Caco-2 (cell line): Measurements from ENCODE around the gene SLC6A5. TPM values are rescaled to one million over a fixed set of nuclear protein-coding genes. Genes with fewer than 3 reads are reported as not detected.

Experiments used
- BruUV-seq: library from RNA; stranded (reverse); fragments of 400-500 nt; replicated peaks from 2 replicates; lab custom pipeline; 2021; lab: Mats Ljungman, UMichigan
- CTCF ChIA-PET: fragments of 300-600 bp; sonication (Branson Sonifier 250); formaldehyde crosslinking; loops from one replicate; lab custom pipeline; 2022; ENCODE audit warnings: antibody characterized with exemption; lab: Charles Lee
- POLR2A ChIA-PET: fragments of 300-600 bp; sonication (Branson Sonifier 250); formaldehyde crosslinking; loops from one replicate; lab custom pipeline; 2022; ENCODE audit warnings: antibody characterized with exemption; lab: Charles Lee
- DNase-seq, 2 experiments: peaks; one replicate each; pipeline versions ENCODE4 v3.0.0 to v3.0.0-alpha.2; 2020 to 2022
- H3K27me3 ChIP-seq: replicated peaks from 2 replicates; pipeline ENCODE4 v1.6.0; 2011; ENCODE audit warnings: low read length; ENCODE audit not compliant: control insufficient read depth, insufficient read depth
- H3K36me3 ChIP-seq: 2 replicates; pipeline ENCODE4 v1.5.1; 2011; ENCODE audit warnings: low read length; ENCODE audit not compliant: control insufficient read depth, insufficient read depth
- H3K4me1 ChIP-seq: fragments of 250-450 bp; sonication (Bioruptor Pico); 2 replicates; pipeline ENCODE4 v1.5.1; 2020; ENCODE audit warnings: mild to moderate bottlenecking
- H3K4me3 ChIP-seq: 2 replicates; pipeline ENCODE4 v1.5.1; 2011; ENCODE audit warnings: low read depth, mild to moderate bottlenecking, control low read depth, low read length
- H3K9me3 ChIP-seq: fragments of 250-450 bp; sonication (Bioruptor Pico); 2 replicates; pipeline ENCODE4 v1.5.1; 2020; ENCODE audit warnings: mild to moderate bottlenecking, moderate library complexity
- H3K27ac Mint-ChIP-seq: one replicate; pipeline ENCODE4 v1.8.0; 2022; ENCODE audit warnings: mixed read lengths; ENCODE audit not compliant: unreplicated experiment
- H3K27me3 Mint-ChIP-seq: one replicate; pipeline ENCODE4 v1.8.0; 2022; ENCODE audit warnings: mixed read lengths; ENCODE audit not compliant: insufficient read depth, unreplicated experiment
- H3K36me3 Mint-ChIP-seq: one replicate; pipeline ENCODE4 v1.8.0; 2022; ENCODE audit warnings: mild to moderate bottlenecking, mixed read lengths; ENCODE audit not compliant: insufficient read depth, unreplicated experiment
- H3K4me1 Mint-ChIP-seq: one replicate; pipeline ENCODE4 v1.8.0; 2022; ENCODE audit warnings: low read depth, mixed read lengths; ENCODE audit not compliant: unreplicated experiment
- H3K4me3 Mint-ChIP-seq: one replicate; pipeline ENCODE4 v1.8.0; 2022; ENCODE audit warnings: mild to moderate bottlenecking, moderate library complexity, mixed read lengths; ENCODE audit not compliant: unreplicated experiment
- H3K9me3 Mint-ChIP-seq: one replicate; pipeline ENCODE4 v1.8.0; 2022; ENCODE audit warnings: mixed read lengths; ENCODE audit not compliant: unreplicated experiment
- intact Hi-C: fragments of 100-400 bp; cut with micrococcal nuclease; formaldehyde crosslinking; loops from one replicate; pipeline ENCODE4 v1.10.0; 2022; ENCODE audit not compliant: unreplicated experiment
- total RNA-seq: library from RNA; stranded (reverse); gene quantifications from 2 replicates; pipeline ENCODE4 v1.2.3, GENCODE V29; 2022
- TF ChIP-seq, protein P1 (sequence below), 2 experiments: fragments of 200-600 bp in 1 of 2; IDR thresholded peaks; 1 replicate in 1 of 2; 2 replicates in 1 of 2; pipeline versions ENCODE4 v1.5.1 to v1.8.0; 2011 to 2022; ENCODE audit warnings: antibody characterized with exemption in 1 of 2, control low read depth in 1 of 2, inconsistent platforms in 1 of 2, low read depth in 1 of 2, low read length in 1 of 2, mild to moderate bottlenecking in 1 of 2, moderate library complexity in 1 of 2; ENCODE audit not compliant: insufficient read depth in 1 of 2, severe bottlenecking in 1 of 2, unreplicated experiment in 1 of 2

SLC6A5 gene
- total RNA-seq, 1 experiment from 2014 or later = not detected

DNA sequence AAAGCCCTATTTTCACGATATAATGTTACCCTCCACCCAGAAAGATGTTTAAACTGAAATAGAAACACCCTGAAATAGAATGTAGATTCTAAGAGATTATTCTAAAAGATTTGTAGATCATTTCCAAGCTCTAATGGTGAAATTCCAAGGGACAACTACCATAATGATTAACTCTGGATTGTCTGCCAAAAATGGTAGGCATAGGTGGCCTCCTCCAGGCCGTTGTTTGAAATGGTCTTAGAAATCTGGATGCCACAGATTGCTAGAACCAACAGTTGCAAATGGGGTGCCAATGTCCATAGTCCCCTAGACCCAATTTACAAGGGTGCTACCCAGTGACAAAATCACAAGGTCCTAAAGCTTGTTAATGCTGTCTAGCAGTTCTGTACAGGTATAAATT is 6.7 kb upstream of the SLC6A5 start:
- DNase-seq = no peak
- Mint-ChIP-seq H3K4me1 (no peaks in the 10 kb centered on the region), H3K27ac (no peak overlapping the region), H3K36me3 (no peaks in the 10 kb centered on the region), H3K27me3 (peaks cover 18% of the 10 kb centered on the region), H3K9me3 (no peaks in the 10 kb centered on the region), H3K4me3 (no peak overlapping the region)
- ChIA-PET CTCF (no interaction called here), POLR2A (no interaction called here)
- Histone ChIP-seq H3K36me3 (no peaks in the 10 kb centered on the region), H3K9me3 (no peaks in the 10 kb centered on the region), H3K4me1 (no peaks in the 10 kb centered on the region), H3K4me3 (no peak overlapping the region), H3K27me3 (no peaks in the 10 kb centered on the region)
- TF ChIP-seq, protein P1, sequence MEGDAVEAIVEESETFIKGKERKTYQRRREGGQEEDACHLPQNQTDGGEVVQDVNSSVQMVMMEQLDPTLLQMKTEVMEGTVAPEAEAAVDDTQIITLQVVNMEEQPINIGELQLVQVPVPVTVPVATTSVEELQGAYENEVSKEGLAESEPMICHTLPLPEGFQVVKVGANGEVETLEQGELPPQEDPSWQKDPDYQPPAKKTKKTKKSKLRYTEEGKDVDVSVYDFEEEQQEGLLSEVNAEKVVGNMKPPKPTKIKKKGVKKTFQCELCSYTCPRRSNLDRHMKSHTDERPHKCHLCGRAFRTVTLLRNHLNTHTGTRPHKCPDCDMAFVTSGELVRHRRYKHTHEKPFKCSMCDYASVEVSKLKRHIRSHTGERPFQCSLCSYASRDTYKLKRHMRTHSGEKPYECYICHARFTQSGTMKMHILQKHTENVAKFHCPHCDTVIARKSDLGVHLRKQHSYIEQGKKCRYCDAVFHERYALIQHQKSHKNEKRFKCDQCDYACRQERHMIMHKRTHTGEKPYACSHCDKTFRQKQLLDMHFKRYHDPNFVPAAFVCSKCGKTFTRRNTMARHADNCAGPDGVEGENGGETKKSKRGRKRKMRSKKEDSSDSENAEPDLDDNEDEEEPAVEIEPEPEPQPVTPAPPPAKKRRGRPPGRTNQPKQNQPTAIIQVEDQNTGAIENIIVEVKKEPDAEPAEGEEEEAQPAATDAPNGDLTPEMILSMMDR (IDR thresholded peaks at IDR 0.05; ENCODE audit: insufficient read depth in 1 of 2, low read depth in 1 of 2, low read length in 1 of 2, severe bottlenecking in 1 of 2, unreplicated experiment in 1 of 2) = no peak
- intact Hi-C loops = no loop called here
- BruUV-seq = no TSS peak

DNA sequence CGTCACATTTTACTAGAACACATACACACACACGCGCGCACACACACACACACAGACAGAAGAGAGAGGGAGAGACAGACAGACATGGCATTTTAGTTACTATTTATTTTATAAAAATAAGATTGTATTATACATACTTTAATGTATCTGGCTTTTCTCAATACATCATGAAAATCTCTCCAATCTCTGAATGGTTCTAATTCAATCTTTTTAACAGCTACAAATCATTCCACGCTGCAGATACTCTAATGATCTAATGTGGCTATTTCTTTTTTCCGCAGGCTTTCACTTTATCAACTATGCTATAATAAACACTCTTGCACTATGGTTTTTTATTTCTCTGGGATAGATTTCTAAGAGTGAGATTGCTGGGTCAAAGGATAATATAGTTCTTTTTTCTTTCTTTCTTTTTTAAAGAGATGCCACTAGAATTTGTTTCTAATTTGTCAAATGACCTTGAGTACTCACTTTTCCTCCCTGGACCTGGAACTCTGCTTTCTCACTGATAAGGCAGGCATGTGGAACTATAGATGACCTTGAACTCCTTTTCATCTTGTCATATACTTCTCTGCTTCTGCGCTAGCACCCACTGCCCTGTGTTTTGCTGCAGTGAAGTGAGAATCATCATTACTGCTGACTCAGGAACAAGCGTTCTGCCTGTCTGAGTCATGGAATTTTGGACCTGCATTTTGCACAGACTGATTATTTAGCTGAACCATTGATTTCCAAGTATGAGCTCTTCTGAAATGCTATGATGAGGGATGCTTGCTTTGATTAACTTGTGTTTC is 4.9 kb upstream of the SLC6A5 start:
- H3K27me3 Mint-ChIP-seq = peaks cover 11% of the 10 kb centered on the region
- H3K4me1 ChIP-seq = no peaks in the 10 kb centered on the region
- H3K9me3 ChIP-seq = no peaks in the 10 kb centered on the region
- H3K27ac Mint-ChIP-seq = no peak overlapping the region
- DNase-seq = no peak
- H3K27me3 ChIP-seq = no peaks in the 10 kb centered on the region
- intact Hi-C loops = no loop called here
- H3K36me3 Mint-ChIP-seq = no peaks in the 10 kb centered on the region
- ChIA-PET POLR2A (no interaction called here), CTCF (no interaction called here)
- TF ChIP-seq, protein P1 (IDR thresholded peaks at IDR 0.05; ENCODE audit: insufficient read depth in 1 of 2, low read depth in 1 of 2, low read length in 1 of 2, severe bottlenecking in 1 of 2, unreplicated experiment in 1 of 2) = no peak
- H3K4me3 Mint-ChIP-seq = no peak overlapping the region
- BruUV-seq = no TSS peak
- H3K36me3 ChIP-seq = no peaks in the 10 kb centered on the region
- no peaks in the 10 kb centered on the region for H3K4me1 Mint-ChIP-seq
- H3K9me3 Mint-ChIP-seq = peaks cover under 1% of the 10 kb centered on the region
- no peak overlapping the region for H3K4me3 ChIP-seq

DNA sequence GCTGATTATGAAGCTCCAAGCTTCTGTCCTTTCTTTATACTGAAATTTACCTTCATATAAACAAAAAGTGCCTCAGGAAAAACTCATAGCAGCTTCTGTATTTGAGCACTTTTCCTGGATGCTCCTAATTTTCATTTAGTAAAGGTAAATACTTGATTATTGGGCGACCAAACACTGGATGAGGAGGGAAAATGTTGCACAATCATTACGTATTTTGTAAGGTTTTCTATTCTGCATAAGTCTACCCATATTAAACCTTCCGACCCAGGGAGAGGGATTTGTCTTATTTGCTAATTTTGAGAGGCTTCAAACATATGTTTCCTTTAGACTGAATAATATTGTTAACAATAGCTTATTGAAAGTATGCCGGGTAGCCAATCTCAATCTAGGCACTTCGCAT is 4.3 kb upstream of the SLC6A5 start:
- no peak for DNase-seq
- Histone ChIP-seq H3K4me3 (no peak overlapping the region), H3K9me3 (no peaks in the 10 kb centered on the region), H3K36me3 (no peaks in the 10 kb centered on the region), H3K4me1 (no peaks in the 10 kb centered on the region), H3K27me3 (no peaks in the 10 kb centered on the region)
- H3K4me3 Mint-ChIP-seq = no peak overlapping the region
- TF ChIP-seq, protein P1 (IDR thresholded peaks at IDR 0.05; ENCODE audit: insufficient read depth in 1 of 2, low read depth in 1 of 2, low read length in 1 of 2, severe bottlenecking in 1 of 2, unreplicated experiment in 1 of 2) = no peak
- BruUV-seq = no TSS peak
- ChIA-PET CTCF (no interaction called here), POLR2A (no interaction called here)
- peaks cover 15% of the 10 kb centered on the region for H3K27me3 Mint-ChIP-seq
- intact Hi-C loops = no loop called here
- no peaks in the 10 kb centered on the region for H3K36me3 Mint-ChIP-seq
- H3K27ac Mint-ChIP-seq = no peak overlapping the region
- peaks cover 6% of the 10 kb centered on the region for H3K9me3 Mint-ChIP-seq
- no peaks in the 10 kb centered on the region for H3K4me1 Mint-ChIP-seq
